H9 (cell line): ENCODE results near the gene GPD1L. TPM values are rescaled to one million over a fixed set of nuclear protein-coding genes. Genes with fewer than 3 reads are reported as not detected.

ENCODE experiments used
- DNase-seq: peaks from one replicate; pipeline ENCODE4 v3.0.0-alpha.2; 2017
- H2AFZ ChIP-seq: one replicate; pipeline ENCODE4 v1.6.1; 2013; ENCODE audit warnings: mild to moderate bottlenecking, low read length, control low read depth, moderate library complexity
- H2AK5ac ChIP-seq: 2 replicates; pipeline ENCODE4 v1.6.1; 2013; ENCODE audit warnings: low read length, control low read depth, mixed read lengths; ENCODE audit not compliant: insufficient read length
- H2BK120ac ChIP-seq: one replicate; pipeline ENCODE4 v1.6.1; 2013; ENCODE audit warnings: low read depth, mild to moderate bottlenecking, low read length, control low read depth, inconsistent platforms; ENCODE audit not compliant: poor library complexity, severe bottlenecking
- H2BK12ac ChIP-seq: 2 replicates; pipeline ENCODE4 v1.6.1; 2013; ENCODE audit warnings: low read length, control low read depth, mixed read lengths, low read depth; ENCODE audit not compliant: insufficient read length
- H2BK15ac ChIP-seq: 2 replicates; pipeline ENCODE4 v1.6.1; 2013; ENCODE audit warnings: low read depth, low read length, control low read depth
- H2BK20ac ChIP-seq: one replicate; pipeline ENCODE4 v1.6.1; 2013; ENCODE audit warnings: low read depth, mild to moderate bottlenecking, low read length, control low read depth, inconsistent platforms; ENCODE audit not compliant: poor library complexity, severe bottlenecking
- H2BK5ac ChIP-seq: 2 replicates; pipeline ENCODE4 v1.6.1; 2013; ENCODE audit warnings: low read length, control low read depth, mixed read lengths; ENCODE audit not compliant: insufficient read length
- H3K14ac ChIP-seq: 2 replicates; pipeline ENCODE4 v1.6.1; 2013; ENCODE audit warnings: low read length, control low read depth; ENCODE audit not compliant: insufficient read depth
- H3K18ac ChIP-seq: 2 replicates; pipeline ENCODE4 v1.6.1; 2013; ENCODE audit warnings: low read depth, mild to moderate bottlenecking, mixed read lengths, low read length, control low read depth; ENCODE audit not compliant: insufficient read length
- H3K23ac ChIP-seq: 2 replicates; pipeline ENCODE4 v1.6.1; 2013; ENCODE audit warnings: low read length, control low read depth, mixed read lengths, low read depth; ENCODE audit not compliant: insufficient read length
- H3K23me2 ChIP-seq: 2 replicates; pipeline ENCODE4 v1.6.1; 2013; ENCODE audit warnings: low read depth, mild to moderate bottlenecking, mixed read lengths, low read length, control low read depth; ENCODE audit not compliant: insufficient read length, poor library complexity, severe bottlenecking
- H3K27ac ChIP-seq: 2 replicates; pipeline ENCODE4 v1.5.1; 2013; ENCODE audit warnings: low read length, control low read depth, mixed read lengths, low read depth; ENCODE audit not compliant: insufficient read length
- H3K27me3 ChIP-seq: 2 replicates; pipeline ENCODE4 v1.6.1; 2013; ENCODE audit warnings: low read length, control low read depth, inconsistent platforms; ENCODE audit not compliant: insufficient read depth
- H3K4ac ChIP-seq: 2 replicates; pipeline ENCODE4 v1.6.1; 2013; ENCODE audit warnings: low read depth, mild to moderate bottlenecking, control low read depth, inconsistent platforms, low read length, moderate library complexity
- H3K4me1 ChIP-seq: 2 replicates; pipeline ENCODE4 v1.6.1; 2013; ENCODE audit warnings: low read length, control low read depth, inconsistent platforms; ENCODE audit not compliant: insufficient read depth
- H3K4me2 ChIP-seq: 2 replicates; pipeline ENCODE4 v1.6.1; 2013; ENCODE audit warnings: low read length, control low read depth, mixed read lengths; ENCODE audit not compliant: insufficient read length, insufficient read depth
- H3K56ac ChIP-seq: 2 replicates; pipeline ENCODE4 v1.6.1; 2013; ENCODE audit warnings: low read depth, mild to moderate bottlenecking, mixed read lengths, low read length, control low read depth; ENCODE audit not compliant: insufficient read length
- H3K79me1 ChIP-seq: 2 replicates; pipeline ENCODE4 v1.6.1; 2013; ENCODE audit warnings: low read depth, mild to moderate bottlenecking, moderate library complexity, low read length, control low read depth, inconsistent platforms; ENCODE audit not compliant: insufficient read depth, poor library complexity, severe bottlenecking
- H3K79me2 ChIP-seq: 2 replicates; pipeline ENCODE4 v1.6.1; 2013; ENCODE audit warnings: low read length, control low read depth, inconsistent platforms; ENCODE audit not compliant: insufficient read depth
- H3K9ac ChIP-seq: 2 replicates; pipeline ENCODE4 v1.6.1; 2013; ENCODE audit warnings: low read length, control low read depth, mixed read lengths; ENCODE audit not compliant: insufficient read length; ENCODE audit errors: extremely low read depth
- H3K9me3 ChIP-seq: one replicate; pipeline ENCODE4 v1.6.1; 2013; ENCODE audit warnings: low read depth, low read length, inconsistent platforms; ENCODE audit not compliant: control insufficient read depth
- H3T11ph ChIP-seq: one replicate; pipeline ENCODE4 v1.6.1; 2013; ENCODE audit warnings: mild to moderate bottlenecking, low read length, control low read depth, inconsistent platforms
- H4K20me1 ChIP-seq: one replicate; pipeline ENCODE4 v1.6.1; 2013; ENCODE audit not compliant: control insufficient read depth, insufficient read length, insufficient read depth
- H4K5ac ChIP-seq: 2 replicates; pipeline ENCODE4 v1.6.1; 2013; ENCODE audit warnings: low read depth, mild to moderate bottlenecking, mixed read lengths, low read length, control low read depth; ENCODE audit not compliant: insufficient read length
- H4K8ac ChIP-seq: replicated peaks from 2 replicates; pipeline ENCODE4 v1.6.1; 2013; ENCODE audit warnings: low read length, control low read depth, mixed read lengths, low read depth; ENCODE audit not compliant: insufficient read length
- H4K91ac ChIP-seq: 2 replicates; pipeline ENCODE4 v1.6.1; 2013; ENCODE audit warnings: low read depth, mild to moderate bottlenecking, moderate library complexity, mixed read lengths, low read length, control low read depth; ENCODE audit not compliant: insufficient read length
- H3K27ac Mint-ChIP-seq, 3 experiments: 2 replicates in 2 of 3; 3 replicates in 1 of 3; pipeline ENCODE4 v1.8.0; 2020 to 2021; ENCODE audit warnings: mixed read lengths in 3 of 3, mild to moderate bottlenecking in 1 of 3, moderate library complexity in 1 of 3
- H3K27me3 Mint-ChIP-seq: 2 replicates; pipeline ENCODE4 v1.8.0; 2021; ENCODE audit warnings: low read depth, mild to moderate bottlenecking, moderate library complexity, mixed read lengths
- H3K36me3 Mint-ChIP-seq, 3 experiments: 2 replicates in 2 of 3; 3 replicates in 1 of 3; pipeline ENCODE4 v1.8.0; 2020 to 2021; ENCODE audit warnings: low read depth in 3 of 3, mixed read lengths in 3 of 3; ENCODE audit not compliant: insufficient read depth in 1 of 3
- H3K4me1 Mint-ChIP-seq, 2 experiments: 2 replicates each; pipeline ENCODE4 v1.8.0; 2020; ENCODE audit warnings: mixed read lengths in 2 of 2
- H3K4me3 Mint-ChIP-seq, 2 experiments: 2 replicates in 1 of 2; 3 replicates in 1 of 2; pipeline ENCODE4 v1.8.0; 2020 to 2021; ENCODE audit warnings: mild to moderate bottlenecking in 2 of 2, mixed read lengths in 2 of 2, moderate library complexity in 1 of 2
- H3K9me3 Mint-ChIP-seq, 2 experiments: 2 replicates in 1 of 2; 3 replicates in 1 of 2; pipeline ENCODE4 v1.8.0; 2020; ENCODE audit warnings: mild to moderate bottlenecking in 2 of 2, mixed read lengths in 2 of 2, moderate library complexity in 1 of 2
- CTCF ChIP-seq: fragments of 200-600 bp; sonication (generic); conservative IDR thresholded peaks from 3 replicates; pipeline ENCODE4 v1.8.0; 2021; ENCODE audit warnings: antibody characterized with exemption, mild to moderate bottlenecking
- WGBS: extraction: QIAGEN DNeasy Blood & Tissue Kit; methylation state at CpG from one replicate; pipeline ENCODE4 v1.1.7; 2013; ENCODE audit warnings: missing lambda C conversion rate, low lambda C conversion rate, mixed read lengths; ENCODE audit not compliant: insufficient read length; ENCODE audit errors: extremely low coverage; 5-methylcytosine and 5-hydroxymethylcytosine counted together
- total RNA-seq: library from RNA; stranded (reverse); gene quantifications from 2 replicates; pipeline ENCODE4 v1.2.1, GENCODE V29; 2021

GPD1L gene
- total RNA-seq, 1 experiment from 2014 or later = 3.7 TPM

- Histone ChIP-seq H3K27me3 (no peaks in the 10 kb centered on the region), H3K4ac (no peak overlapping the region), H3K79me2 (no peaks in the 10 kb centered on the region), H2AK5ac (no peak overlapping the region), H3K4me2 (no peak overlapping the region), H3K18ac (no peak overlapping the region), H3K14ac (no peak overlapping the region), H3K23ac (no peak overlapping the region), H3K56ac (no peak overlapping the region), H4K8ac (no peak overlapping the region), H2AFZ (no peak overlapping the region), H2BK120ac (no peak overlapping the region), H3T11ph (no peak overlapping the region), H4K91ac (no peak overlapping the region), H3K23me2 (no peaks in the 10 kb centered on the region), H2BK20ac (no peak overlapping the region), H3K9ac (no peak overlapping the region), H3K27ac (no peak overlapping the region), H3K4me1 (no peaks in the 10 kb centered on the region), H2BK15ac (no peak overlapping the region), H3K79me1 (no peaks in the 10 kb centered on the region), H3K9me3 (no peaks in the 10 kb centered on the region), H2BK12ac (no peak overlapping the region), H2BK5ac (no peak overlapping the region), H4K20me1 (no peaks in the 10 kb centered on the region), H4K5ac (no peak overlapping the region)
- H3K27ac Mint-ChIP-seq = no peak overlapping the region
- no peak overlapping the region for H3K4me3 Mint-ChIP-seq
- H3K9me3 Mint-ChIP-seq = no peaks in the 10 kb centered on the region
- no CpG with 5 or more reads among the region's 7 CpGs for WGBS
- DNase-seq = no peak
- no peak for TF ChIP-seq CTCF
- peaks cover 1% of the 10 kb centered on the region; the same call in 1 of the 2 replicates for H3K27me3 Mint-ChIP-seq
- H3K36me3 Mint-ChIP-seq = no peaks in the 10 kb centered on the region
- H3K4me1 Mint-ChIP-seq = no peaks in the 10 kb centered on the region
These were observed 94.1 kb downstream of the GPD1L start for GRCh38 chr3:32200490-32200889.
